Ammon's horn (tissue), 1 donor: ENCODE results near the gene LEFTY2.
"Not testable (repeated sequence)": the region's sequence is repeated elsewhere in the genome, so short reads cannot be mapped to it uniquely, and the experiment has no call there.

Experiments
- DNase-seq: peaks from one replicate; pipeline ENCODE4 v3.0.0-alpha.2; 2016; ENCODE audit warnings: low spot score

The LEFTY2 gene

GRCh38 chr1:225903623-225904022, 37.4 kb downstream of the LEFTY2 start:
- no peak for DNase-seq

GRCh38 chr1:225899044-225899925, 41.7 kb downstream of the LEFTY2 start:
- no peak for DNase-seq

- no peak for DNase-seq
Measured at GRCh38 chr1:225897595-225898514, 43.2 kb downstream of the LEFTY2 start.

- no peak for DNase-seq
Measured at GRCh38 chr1:225896937-225897549, 44.0 kb downstream of the LEFTY2 start.

- no peak for DNase-seq
Measured at GRCh38 chr1:225896494-225896893, 44.5 kb downstream of the LEFTY2 start.

- DNase-seq = no peak
Measured at GRCh38 chr1:225892307-225892706, 48.7 kb downstream of the LEFTY2 start.

- DNase-seq = no peak
Measured at GRCh38 chr1:225891229-225891972, 49.6 kb downstream of the LEFTY2 start.

GRCh38 chr1:225890346-225891228, 50.4 kb downstream of the LEFTY2 start:
- no peak for DNase-seq

- no peak for DNase-seq
Measured at GRCh38 chr1:225889743-225890142, 51.3 kb downstream of the LEFTY2 start.

GRCh38 chr1:225888898-225889601, 52.0 kb downstream of the LEFTY2 start, which contains the start of gene LEFTY1:
TSS of gene LEFTY1 (minus strand) at chr1:225889146. CDS start at chr1:225889066, 80 bp downstream.
- DNase-seq = no peak

GRCh38 chr1:225888289-225888897, 52.6 kb downstream of the LEFTY2 start:
- no peak for DNase-seq

GRCh38 chr1:225887554-225888288, 53.3 kb downstream of the LEFTY2 start:
- DNase-seq = not testable (repeated sequence)

GRCh38 chr1:225887030-225887314, 54.0 kb downstream of the LEFTY2 start:
- DNase-seq = no peak
